ENCODE data around the gene ARHGAP26.
A peak's percentile ranks its signal among the peaks of the same experiment; 100 is the strongest.

The ARHGAP26 gene

DNA sequence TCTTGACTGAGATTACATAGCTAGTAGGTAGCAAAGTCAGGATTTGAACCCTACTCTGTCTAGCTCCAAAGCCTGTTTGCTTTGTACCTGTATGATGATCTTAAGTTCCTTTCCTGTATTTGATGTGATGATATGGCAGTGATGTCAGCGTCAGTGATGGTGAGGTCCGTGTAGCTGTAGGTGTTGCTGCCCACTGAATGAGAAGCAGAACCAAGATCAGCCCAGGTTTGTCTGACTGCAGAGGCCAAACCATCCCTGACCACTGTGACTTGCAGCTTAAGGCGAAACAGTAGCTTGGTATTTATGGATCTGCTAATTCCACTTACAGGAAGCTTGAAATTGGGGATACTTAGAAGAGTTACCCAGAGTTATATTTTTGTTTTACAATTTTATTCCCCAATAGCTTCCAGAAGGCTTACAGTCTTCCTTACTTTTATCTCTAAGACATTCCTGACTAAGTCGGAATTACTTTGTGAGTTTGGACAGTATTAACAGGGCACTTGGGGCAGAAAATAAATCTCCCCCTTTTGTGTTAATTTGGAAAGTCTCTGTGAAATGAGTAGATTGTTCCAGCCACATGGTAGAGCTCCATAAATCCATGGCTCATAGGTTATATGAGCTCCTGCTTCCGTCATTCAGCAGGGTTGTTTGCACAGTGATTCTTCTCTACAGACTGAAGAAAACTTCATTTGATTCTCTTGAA is 359.9 kb downstream of the ARHGAP26 start:
- H3K4me1 ChIP-seq (ENCODE audit: control insufficient read depth, insufficient read depth, low read length): no peaks in the 10 kb centered on the region
- H3K36me3 ChIP-seq (ENCODE audit: control insufficient read depth, insufficient read depth, low read length): no peaks in the 10 kb centered on the region
- no peaks in the 10 kb centered on the region for H3K9me3 ChIP-seq (ENCODE audit: control insufficient read depth, low read length)
- WGBS, 2 experiments: 88 to 91% methylated on average over 5 of the region's 5 CpGs
- no peak overlapping the region for H3K27ac ChIP-seq (ENCODE audit: insufficient read depth, low read depth, low read length, poor library complexity, severe bottlenecking)
- no peak overlapping the region for H3K4me3 ChIP-seq (ENCODE audit: insufficient read depth, low read depth, low read length)
- no peaks in the 10 kb centered on the region for H3K27me3 ChIP-seq (ENCODE audit: control insufficient read depth, insufficient read depth, low read length, poor library complexity, severe bottlenecking)

DNA sequence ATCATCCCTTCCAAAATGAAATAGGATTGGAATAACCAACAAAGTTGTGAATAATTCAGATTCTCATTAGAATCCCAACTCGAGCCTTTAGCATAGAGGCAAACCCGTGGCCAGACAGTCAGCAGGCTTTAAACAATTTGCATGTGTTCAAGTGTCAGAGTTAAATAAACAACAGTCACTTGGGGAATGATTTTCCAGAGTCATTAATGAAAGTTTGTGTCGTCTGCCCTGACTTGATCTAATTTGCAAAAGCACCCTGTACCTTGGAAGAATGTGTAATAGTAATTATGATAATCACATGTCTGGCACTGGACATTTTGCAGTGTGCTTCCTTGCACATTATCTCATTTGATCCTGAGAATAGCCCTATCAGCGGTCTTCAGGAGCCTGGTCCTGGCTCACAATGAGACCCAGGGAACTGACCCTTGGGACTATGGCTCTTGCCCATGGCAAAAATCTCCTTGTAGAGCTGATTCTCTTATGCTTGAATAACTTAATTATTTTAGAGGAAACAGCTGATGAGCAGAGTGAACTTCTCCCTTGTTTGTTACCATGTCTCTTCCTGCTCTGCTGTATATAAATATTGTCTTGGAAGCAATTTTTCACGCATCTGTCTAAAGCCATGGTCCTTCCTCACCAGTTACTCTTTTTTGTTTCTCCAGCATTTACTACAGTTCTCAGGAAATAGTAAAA is 360.6 kb downstream of the ARHGAP26 start:
- Histone ChIP-seq H3K27me3 (ENCODE audit: control insufficient read depth, insufficient read depth, low read length, poor library complexity, severe bottlenecking) (no peaks in the 10 kb centered on the region), H3K27ac (ENCODE audit: insufficient read depth, low read depth, low read length, poor library complexity, severe bottlenecking) (no peak overlapping the region), H3K4me3 (ENCODE audit: insufficient read depth, low read depth, low read length) (no peak overlapping the region), H3K4me1 (ENCODE audit: control insufficient read depth, insufficient read depth, low read length) (no peaks in the 10 kb centered on the region), H3K36me3 (ENCODE audit: control insufficient read depth, insufficient read depth, low read length) (no peaks in the 10 kb centered on the region), H3K9me3 (ENCODE audit: control insufficient read depth, low read length) (no peaks in the 10 kb centered on the region)
- WGBS, 2 experiments: 90 to 94% methylated on average over 5 of the region's 5 CpGs

DNA sequence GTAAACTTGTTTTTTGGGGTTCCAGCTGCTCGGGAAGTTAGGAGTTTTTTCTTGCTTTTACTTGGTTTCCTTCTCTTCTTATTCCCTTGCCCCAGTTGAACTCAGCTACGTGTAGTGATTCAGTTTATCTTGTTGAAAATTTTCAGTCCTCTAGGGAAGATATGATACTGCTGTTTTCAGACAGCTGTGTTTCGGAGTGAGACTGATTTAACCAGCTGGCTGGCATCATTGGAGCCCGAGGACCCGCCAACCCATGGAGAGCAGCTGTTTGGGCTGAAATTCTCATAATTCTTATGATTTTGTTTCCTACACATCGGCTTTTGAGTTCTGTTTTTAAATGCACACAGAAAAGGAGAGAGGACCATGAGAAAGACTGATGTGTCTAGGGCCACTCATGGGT is 361.8 kb downstream of the ARHGAP26 start:
- WGBS, 2 experiments: 90 to 93% methylated on average over 5 to 6 of the region's 6 CpGs
- no peak overlapping the region for H3K4me3 ChIP-seq (ENCODE audit: insufficient read depth, low read depth, low read length)
- no peaks in the 10 kb centered on the region for H3K4me1 ChIP-seq (ENCODE audit: control insufficient read depth, insufficient read depth, low read length)
- H3K27me3 ChIP-seq (ENCODE audit: control insufficient read depth, insufficient read depth, low read length, poor library complexity, severe bottlenecking): no peaks in the 10 kb centered on the region
- H3K27ac ChIP-seq (ENCODE audit: insufficient read depth, low read depth, low read length, poor library complexity, severe bottlenecking): no peak overlapping the region
- no peaks in the 10 kb centered on the region for H3K36me3 ChIP-seq (ENCODE audit: control insufficient read depth, insufficient read depth, low read length)
- no peaks in the 10 kb centered on the region for H3K9me3 ChIP-seq (ENCODE audit: control insufficient read depth, low read length)

DNA sequence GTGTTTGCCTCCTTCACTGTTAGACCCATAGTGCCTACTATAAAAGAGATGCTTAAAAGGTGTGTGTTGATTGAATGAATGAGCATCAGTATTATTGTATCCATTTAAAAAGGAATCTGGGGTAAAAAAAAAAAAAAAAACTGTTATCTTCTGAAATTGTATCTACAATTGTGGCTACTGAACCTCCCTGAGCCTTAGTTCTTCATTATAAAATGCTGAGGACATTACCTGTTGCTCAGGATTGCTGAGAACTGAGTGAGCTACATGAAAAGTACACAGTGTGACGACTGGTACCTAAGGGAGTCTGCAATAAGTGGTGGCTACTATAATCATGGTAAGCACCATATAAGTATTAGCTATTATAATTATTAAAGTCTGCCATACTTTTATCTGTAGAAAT is 362.6 kb downstream of the ARHGAP26 start:
- Histone ChIP-seq H3K4me1 (ENCODE audit: control insufficient read depth, insufficient read depth, low read length) (no peaks in the 10 kb centered on the region), H3K4me3 (ENCODE audit: insufficient read depth, low read depth, low read length) (no peak overlapping the region), H3K27ac (ENCODE audit: insufficient read depth, low read depth, low read length, poor library complexity, severe bottlenecking) (no peak overlapping the region), H3K27me3 (ENCODE audit: control insufficient read depth, insufficient read depth, low read length, poor library complexity, severe bottlenecking) (no peaks in the 10 kb centered on the region), H3K36me3 (ENCODE audit: control insufficient read depth, insufficient read depth, low read length) (no peaks in the 10 kb centered on the region), H3K9me3 (ENCODE audit: control insufficient read depth, low read length) (no peaks in the 10 kb centered on the region)
- WGBS, 2 experiments: 83 to 100% methylated on average over 1 of the region's 1 CpG

DNA sequence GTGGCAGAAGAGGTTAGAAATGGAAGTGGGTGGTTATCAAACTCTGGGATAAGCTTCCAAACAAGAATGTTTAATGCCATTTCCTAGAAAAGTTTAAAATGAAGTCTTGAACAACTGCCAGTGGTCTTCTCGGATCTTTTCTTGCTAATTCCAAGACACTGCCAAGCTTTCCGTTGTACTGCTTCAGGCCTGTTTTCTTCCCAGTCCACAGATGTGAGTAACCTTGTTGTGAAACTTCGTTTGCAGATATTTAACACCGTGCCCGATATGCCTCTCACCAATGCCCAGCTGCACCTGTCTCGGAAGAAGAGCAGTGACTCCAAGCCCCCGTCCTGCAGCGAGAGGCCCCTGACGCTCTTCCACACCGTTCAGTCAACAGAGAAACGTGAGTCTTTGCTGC is 363.5 kb downstream of the ARHGAP26 start:
- no peak overlapping the region for H3K27ac ChIP-seq (ENCODE audit: insufficient read depth, low read depth, low read length, poor library complexity, severe bottlenecking)
- WGBS, 2 experiments: 93% methylated on average over 11 of the region's 11 CpGs
- no peak overlapping the region for H3K4me3 ChIP-seq (ENCODE audit: insufficient read depth, low read depth, low read length)
- no peaks in the 10 kb centered on the region for H3K4me1 ChIP-seq (ENCODE audit: control insufficient read depth, insufficient read depth, low read length)
- H3K9me3 ChIP-seq (ENCODE audit: control insufficient read depth, low read length): no peaks in the 10 kb centered on the region
- no peaks in the 10 kb centered on the region for H3K27me3 ChIP-seq (ENCODE audit: control insufficient read depth, insufficient read depth, low read length, poor library complexity, severe bottlenecking)
- no peaks in the 10 kb centered on the region for H3K36me3 ChIP-seq (ENCODE audit: control insufficient read depth, insufficient read depth, low read length)

DNA sequence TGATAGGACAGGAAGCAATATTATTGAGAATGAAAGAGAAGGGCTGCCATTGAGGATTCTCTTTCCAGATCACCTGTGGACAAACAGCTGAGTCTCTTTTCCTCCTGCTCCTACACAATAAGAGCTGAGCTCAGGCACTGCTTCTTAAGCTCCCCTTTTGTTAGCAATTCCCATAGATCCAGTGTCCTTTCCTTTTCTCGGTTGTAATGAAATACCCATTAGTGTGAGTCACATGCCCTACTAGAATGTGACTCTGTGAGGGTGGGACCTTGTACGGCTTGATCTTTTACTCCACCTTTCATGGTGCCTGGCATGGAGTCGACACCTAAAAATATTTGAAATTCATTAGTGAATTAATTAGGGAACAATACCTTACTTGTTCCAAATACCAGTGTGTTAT is 364.1 kb downstream of the ARHGAP26 start:
- Histone ChIP-seq H3K4me3 (ENCODE audit: insufficient read depth, low read depth, low read length) (no peak overlapping the region), H3K4me1 (ENCODE audit: control insufficient read depth, insufficient read depth, low read length) (no peaks in the 10 kb centered on the region), H3K36me3 (ENCODE audit: control insufficient read depth, insufficient read depth, low read length) (no peaks in the 10 kb centered on the region), H3K9me3 (ENCODE audit: control insufficient read depth, low read length) (no peaks in the 10 kb centered on the region), H3K27ac (ENCODE audit: insufficient read depth, low read depth, low read length, poor library complexity, severe bottlenecking) (peak overlapping the region; percentile 23), H3K27me3 (ENCODE audit: control insufficient read depth, insufficient read depth, low read length, poor library complexity, severe bottlenecking) (no peaks in the 10 kb centered on the region)
- 67 to 69% methylated on average over 2 to 3 of the region's 3 CpGs for WGBS, 2 experiments

DNA sequence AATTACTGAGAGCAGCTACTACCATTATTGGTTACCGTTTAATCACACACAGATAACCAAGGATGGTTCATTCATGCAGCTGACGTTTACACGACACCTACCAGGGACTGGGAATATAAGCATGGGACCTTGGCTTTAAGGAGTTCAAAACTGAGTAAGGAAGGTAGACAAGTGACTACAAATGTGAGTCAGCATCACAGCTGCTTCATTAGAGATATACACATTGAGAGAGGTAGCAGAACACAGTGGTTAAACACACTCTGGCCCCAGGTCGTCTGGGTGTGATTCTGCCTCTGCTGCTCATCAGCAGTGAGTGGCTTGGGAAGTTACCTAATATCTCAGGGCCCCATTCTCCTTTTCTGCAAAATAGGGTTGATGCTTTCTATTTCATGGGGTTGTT is 364.7 kb downstream of the ARHGAP26 start:
- WGBS, 2 experiments: 89 to 95% methylated on average over 4 of the region's 4 CpGs
- no peaks in the 10 kb centered on the region for H3K4me1 ChIP-seq (ENCODE audit: control insufficient read depth, insufficient read depth, low read length)

DNA sequence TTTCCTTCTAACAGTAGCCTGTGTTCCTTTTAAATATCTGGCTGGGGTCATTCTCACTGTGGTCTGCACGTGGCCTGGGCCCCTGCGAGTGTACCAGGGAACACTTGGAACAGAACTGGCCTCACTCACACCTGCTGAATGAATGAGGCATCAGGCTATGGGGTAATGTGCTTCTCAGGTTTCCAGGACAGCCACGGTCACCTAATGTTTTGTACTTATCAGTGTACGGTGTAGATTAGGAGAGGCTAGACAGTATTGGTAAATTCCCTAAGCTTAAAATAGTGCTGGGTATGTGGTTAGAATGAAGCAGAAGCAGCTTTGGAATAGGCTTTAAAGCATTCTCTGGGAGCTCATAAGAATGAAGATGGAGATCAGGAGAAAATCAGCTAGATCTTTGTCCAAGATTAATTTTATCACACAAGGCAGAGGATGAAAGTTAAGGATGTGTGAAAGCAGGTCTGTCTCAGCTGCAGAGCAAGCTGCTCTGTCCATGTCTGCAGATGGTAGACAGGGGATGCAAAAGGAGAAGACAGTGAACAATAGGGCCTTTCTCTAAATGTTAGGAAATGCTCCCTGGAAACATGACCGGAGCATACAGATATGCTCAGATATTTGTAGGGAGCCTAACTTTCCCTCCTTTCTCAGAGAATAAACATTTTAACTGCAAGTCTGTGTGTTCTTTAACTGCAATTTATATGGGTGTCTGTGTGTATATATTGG is 365.8 kb downstream of the ARHGAP26 start:
- H3K27me3 ChIP-seq (ENCODE audit: control insufficient read depth, insufficient read depth, low read length, poor library complexity, severe bottlenecking): no peaks in the 10 kb centered on the region
- H3K4me1 ChIP-seq (ENCODE audit: control insufficient read depth, insufficient read depth, low read length): no peaks in the 10 kb centered on the region
- 94% methylated on average over 5 of the region's 5 CpGs for WGBS, 2 experiments
- no peak overlapping the region for H3K27ac ChIP-seq (ENCODE audit: insufficient read depth, low read depth, low read length, poor library complexity, severe bottlenecking)
- no peak overlapping the region for H3K4me3 ChIP-seq (ENCODE audit: insufficient read depth, low read depth, low read length)
- no peaks in the 10 kb centered on the region for H3K9me3 ChIP-seq (ENCODE audit: control insufficient read depth, low read length)
- no peaks in the 10 kb centered on the region for H3K36me3 ChIP-seq (ENCODE audit: control insufficient read depth, insufficient read depth, low read length)

More for the DNA sequence above, 364.7 kb downstream of the ARHGAP26 start:
- Histone ChIP-seq H3K9me3 (ENCODE audit: control insufficient read depth, low read length) (no peaks in the 10 kb centered on the region), H3K36me3 (ENCODE audit: control insufficient read depth, insufficient read depth, low read length) (no peaks in the 10 kb centered on the region), H3K27ac (ENCODE audit: insufficient read depth, low read depth, low read length, poor library complexity, severe bottlenecking) (no peak overlapping the region), H3K27me3 (ENCODE audit: control insufficient read depth, insufficient read depth, low read length, poor library complexity, severe bottlenecking) (no peaks in the 10 kb centered on the region), H3K4me3 (ENCODE audit: insufficient read depth, low read depth, low read length) (no peak overlapping the region)

DNA sequence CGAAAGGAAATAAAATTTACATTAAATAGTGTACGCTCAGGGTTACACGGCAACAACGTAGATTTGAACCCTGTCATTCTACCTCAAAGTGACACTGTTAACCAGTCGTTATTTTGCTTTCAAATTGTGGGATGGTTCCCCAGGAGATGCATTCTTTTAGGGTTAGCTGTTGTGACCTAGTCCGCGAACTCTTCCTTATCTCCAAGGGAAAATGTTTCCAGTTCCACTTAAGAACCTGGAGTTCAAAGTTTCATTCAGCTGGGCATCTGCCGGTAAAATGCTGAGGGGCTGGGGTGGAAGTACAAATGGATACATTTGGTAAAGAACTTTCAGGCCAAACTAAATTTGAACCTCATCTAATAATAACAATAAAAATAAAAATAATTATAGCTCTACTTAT is 368.7 kb downstream of the ARHGAP26 start:
- Histone ChIP-seq H3K9me3 (ENCODE audit: control insufficient read depth, low read length) (no peaks in the 10 kb centered on the region), H3K36me3 (ENCODE audit: control insufficient read depth, insufficient read depth, low read length) (no peaks in the 10 kb centered on the region)
- WGBS, 2 experiments: 87 to 96% methylated on average over 7 to 8 of the region's 8 CpGs

DNA sequence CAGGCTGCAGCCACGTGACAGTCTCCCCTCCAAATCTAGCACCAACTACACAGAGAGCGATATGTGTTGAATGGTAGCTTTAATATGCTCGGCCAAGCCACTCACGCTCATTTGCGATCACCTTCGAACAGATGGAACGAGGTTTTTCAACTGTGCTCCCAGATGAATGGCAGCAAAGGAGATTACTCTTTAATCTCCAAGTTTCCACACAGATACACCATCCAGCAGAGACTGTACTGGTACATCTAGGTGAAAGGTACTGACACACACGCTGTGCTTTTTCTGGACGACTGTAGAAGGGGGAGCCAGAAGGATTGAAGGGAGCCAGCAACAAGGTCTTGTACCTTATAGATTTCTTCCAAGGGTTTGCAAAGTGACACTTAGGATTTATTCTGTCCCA is 369.4 kb downstream of the ARHGAP26 start:
- 91 to 96% methylated on average over 9 of the region's 9 CpGs for WGBS, 2 experiments
- H3K9me3 ChIP-seq (ENCODE audit: control insufficient read depth, low read length): no peaks in the 10 kb centered on the region
- no peak overlapping the region for H3K4me3 ChIP-seq (ENCODE audit: insufficient read depth, low read depth, low read length)
- H3K36me3 ChIP-seq (ENCODE audit: control insufficient read depth, insufficient read depth, low read length): no peaks in the 10 kb centered on the region
- H3K27me3 ChIP-seq (ENCODE audit: control insufficient read depth, insufficient read depth, low read length, poor library complexity, severe bottlenecking): no peaks in the 10 kb centered on the region
- H3K27ac ChIP-seq (ENCODE audit: insufficient read depth, low read depth, low read length, poor library complexity, severe bottlenecking): no peak overlapping the region
- H3K4me1 ChIP-seq (ENCODE audit: control insufficient read depth, insufficient read depth, low read length): no peaks in the 10 kb centered on the region

More for the DNA sequence above, 368.7 kb downstream of the ARHGAP26 start:
- Histone ChIP-seq H3K27me3 (ENCODE audit: control insufficient read depth, insufficient read depth, low read length, poor library complexity, severe bottlenecking) (no peaks in the 10 kb centered on the region), H3K4me3 (ENCODE audit: insufficient read depth, low read depth, low read length) (no peak overlapping the region), H3K4me1 (ENCODE audit: control insufficient read depth, insufficient read depth, low read length) (no peaks in the 10 kb centered on the region), H3K27ac (ENCODE audit: insufficient read depth, low read depth, low read length, poor library complexity, severe bottlenecking) (no peak overlapping the region)
